GM19238 (cell line): Measurements from ENCODE around the gene GPHN.

Experiments used
- DNase-seq: peaks from one replicate; pipeline ENCODE4 v3.0.0; 2011; ENCODE audit warnings: low spot score; ENCODE audit not compliant: insufficient read length

Gene GPHN

GRCh38 chr14:67137744-67138371 is 629.9 kb downstream of the GPHN start:
- no peak for DNase-seq

- no peak for DNase-seq
These were observed 632.6 kb downstream of the GPHN start for GRCh38 chr14:67140556-67140955.

GRCh38 chr14:67141146-67141900 is 633.4 kb downstream of the GPHN start:
- DNase-seq: no peak

DNA sequence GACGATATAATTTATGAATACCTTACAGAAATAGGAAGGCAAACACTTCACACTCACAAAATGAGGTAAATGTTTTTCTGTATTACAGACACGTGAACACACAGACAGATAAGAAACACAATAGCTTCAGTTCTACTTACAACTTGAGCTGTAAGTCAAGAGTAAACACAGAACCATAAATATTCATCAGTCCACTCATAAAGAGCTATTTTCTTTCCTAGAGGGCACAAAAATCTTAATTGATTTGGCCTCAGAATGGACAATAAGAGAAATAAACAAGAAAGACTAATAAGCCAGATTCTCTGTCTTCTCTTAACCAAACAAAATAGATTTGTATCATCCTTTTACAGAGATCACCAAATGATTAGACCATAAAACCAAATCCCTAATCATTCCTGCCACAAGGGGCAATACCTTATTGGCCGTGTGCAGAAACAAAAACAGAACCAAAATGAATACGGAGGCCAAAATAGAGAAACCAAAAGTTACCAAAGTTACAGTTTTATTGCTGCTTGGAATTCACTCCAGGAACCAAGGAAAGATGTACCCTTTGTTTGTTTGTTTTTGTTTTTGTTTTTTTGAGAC is 643.2 kb downstream of the GPHN start:
- no peak for DNase-seq

- DNase-seq: no peak
These were observed 650.6 kb downstream of the GPHN start for GRCh38 chr14:67158566-67158965.

GRCh38 chr14:67162385-67162784 is 654.4 kb downstream of the GPHN start:
- no peak for DNase-seq

DNA sequence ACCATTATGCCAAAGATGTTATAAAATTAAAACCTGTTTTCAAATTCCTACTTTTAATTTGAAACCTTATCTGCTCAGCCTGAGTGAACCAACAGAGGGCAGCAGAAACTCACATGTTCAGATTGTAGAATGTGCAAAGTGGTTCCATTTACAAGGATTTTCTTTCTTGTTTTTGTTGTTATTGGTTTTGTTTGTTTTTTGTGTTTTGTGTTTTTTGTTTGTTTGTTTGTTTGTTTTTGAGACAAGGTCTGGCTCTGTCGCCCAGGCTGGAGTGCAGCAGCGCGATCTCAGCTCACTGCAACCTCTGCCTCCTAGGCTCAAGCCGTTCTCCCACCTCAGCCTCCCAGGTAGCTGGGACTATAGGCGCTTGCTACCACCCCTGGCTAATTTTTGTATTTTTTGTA is 658.5 kb downstream of the GPHN start:
- DNase-seq: no peak

DNA sequence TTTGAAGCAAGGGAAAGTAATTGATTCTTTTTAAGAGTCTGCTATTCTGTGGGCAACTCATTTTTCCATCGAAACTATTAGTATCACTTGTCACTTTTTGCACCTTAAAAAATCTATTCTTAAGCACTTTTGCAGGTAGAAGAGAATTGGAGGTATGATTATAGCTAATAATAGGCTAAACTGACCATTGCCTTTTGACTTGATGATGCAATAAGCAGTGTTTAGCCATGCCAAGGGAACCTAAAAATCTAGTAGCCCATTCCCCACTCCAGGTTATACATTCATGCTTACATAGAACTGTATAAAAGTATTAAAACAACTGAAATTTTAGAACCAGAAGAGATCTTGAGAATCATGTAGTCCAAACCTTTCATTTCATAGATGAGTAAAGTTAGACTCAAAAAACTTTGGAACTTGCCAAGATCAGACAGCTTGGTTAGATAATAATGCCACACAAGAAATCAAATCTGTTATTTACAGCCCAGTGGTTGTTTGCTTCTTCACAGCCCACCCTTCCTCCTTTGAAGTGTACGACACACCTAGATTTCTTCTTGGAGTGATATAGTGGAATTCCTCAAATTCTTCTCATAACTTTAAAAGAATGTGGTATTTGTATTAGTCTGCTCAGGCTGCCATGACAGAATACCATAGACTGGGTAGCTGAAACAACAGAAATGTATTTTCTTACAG is 659.6 kb downstream of the GPHN start:
- DNase-seq: no peak

GRCh38 chr14:67168110-67168441 is 660.1 kb downstream of the GPHN start:
- no peak for DNase-seq

GRCh38 chr14:67170660-67171059 is 662.7 kb downstream of the GPHN start:
- DNase-seq: no peak

DNA sequence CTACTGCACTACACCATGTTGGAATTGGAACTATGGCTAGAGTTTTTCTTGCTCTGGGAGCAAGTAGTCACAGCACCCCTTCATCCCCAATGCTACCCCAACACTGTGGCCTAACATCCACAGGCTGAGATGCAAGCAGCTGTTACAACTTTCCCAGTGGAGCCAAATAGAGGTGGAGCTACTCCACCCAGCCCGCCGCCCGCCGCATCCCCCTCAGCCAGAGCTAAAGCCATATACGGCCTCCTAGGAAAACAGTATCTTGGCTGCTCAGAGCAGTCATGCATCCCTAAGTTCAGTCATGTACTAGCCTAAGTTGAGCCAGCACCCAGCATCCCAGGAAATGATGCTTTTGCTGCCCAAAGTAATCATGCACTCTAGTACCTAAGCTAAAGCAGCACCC is 664.1 kb downstream of the GPHN start:
- no peak for DNase-seq

- DNase-seq: no peak
These were observed 664.6 kb downstream of the GPHN start for GRCh38 chr14:67172520-67172919.

DNA sequence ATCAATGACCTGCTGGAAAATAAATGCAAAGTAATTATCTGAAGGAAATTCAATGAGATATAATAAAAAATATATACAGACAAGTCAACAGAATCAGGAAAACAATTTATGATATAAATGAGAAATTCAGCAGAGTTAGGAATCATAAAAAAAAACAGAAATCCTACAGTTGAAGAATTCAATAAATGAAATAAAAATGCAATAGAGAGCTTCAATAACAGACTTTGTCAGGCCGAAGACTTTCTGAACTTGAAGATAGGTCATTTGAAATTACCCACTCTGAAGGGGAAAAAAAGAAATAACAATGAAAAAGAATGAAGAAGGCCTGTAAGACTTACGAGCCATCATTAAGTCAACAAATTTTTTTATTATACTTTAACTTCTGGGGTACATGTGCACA is 665.8 kb downstream of the GPHN start:
- no peak for DNase-seq

DNA sequence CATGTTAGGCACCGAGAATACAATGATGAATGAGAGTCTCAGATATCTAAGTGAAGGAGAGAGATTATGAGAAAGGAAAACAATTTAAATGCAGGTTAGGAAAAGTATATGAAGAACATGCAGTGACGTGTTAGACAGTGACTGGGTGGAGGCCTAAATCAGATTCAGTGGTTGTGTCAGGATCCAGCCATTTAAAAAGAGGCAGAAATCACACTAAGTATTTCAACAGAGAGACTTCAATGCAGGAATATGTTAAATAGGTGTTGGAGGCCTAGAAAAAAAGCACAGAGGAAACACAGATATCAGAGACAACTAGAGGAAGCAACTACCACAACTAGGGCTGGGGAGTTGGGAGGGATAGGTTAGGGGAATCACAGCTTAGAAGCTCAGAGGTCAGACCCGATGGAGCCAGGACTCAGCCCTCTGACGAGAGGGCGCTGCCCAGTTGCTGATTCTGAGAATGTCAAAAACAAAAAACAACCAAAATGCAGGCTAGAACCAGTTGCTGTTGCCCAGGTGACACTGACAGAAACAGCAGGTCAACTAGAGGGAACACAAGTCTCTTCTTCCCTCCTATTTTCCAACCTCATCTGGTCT is 678.3 kb downstream of the GPHN start:
- no peak for DNase-seq

DNA sequence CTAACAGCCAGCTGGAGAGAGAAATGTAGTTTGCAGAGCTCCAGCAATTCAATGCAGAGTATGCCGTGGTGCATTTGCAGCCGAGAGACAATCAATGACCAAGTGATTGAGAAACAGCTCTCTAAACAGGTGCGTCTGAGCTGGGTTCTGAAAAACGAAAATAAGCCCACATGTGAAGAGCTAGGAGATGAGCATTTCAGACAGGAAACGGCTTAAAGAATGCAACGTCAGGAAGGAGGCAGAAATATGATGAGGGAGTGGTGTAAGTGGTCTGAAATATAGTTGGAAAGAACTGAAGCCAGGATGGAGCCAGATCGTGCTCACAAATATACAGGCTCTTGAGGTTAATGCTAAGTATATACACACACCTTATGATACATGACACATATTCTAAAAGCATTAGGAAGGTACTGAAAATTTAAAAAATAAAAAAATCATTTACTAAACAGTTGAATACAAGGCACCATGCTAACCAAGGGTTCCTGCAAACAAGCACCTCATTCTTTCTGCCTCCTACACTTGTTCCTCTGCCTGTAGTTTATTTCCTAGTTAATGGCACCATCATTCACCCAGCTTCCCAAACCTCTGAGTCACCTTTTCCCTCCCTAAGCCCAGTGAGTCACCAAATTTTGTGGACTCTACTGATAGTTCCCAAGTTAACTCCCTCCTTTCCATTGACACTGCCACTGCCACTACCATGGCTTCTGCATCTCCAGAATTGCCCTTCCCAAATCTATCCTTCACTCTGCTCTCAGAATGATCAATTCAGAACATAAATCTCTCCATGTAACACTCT is 679.0 kb downstream of the GPHN start:
- DNase-seq: no peak

- no peak for DNase-seq
These were observed 679.9 kb downstream of the GPHN start for GRCh38 chr14:67187826-67188225.

DNA sequence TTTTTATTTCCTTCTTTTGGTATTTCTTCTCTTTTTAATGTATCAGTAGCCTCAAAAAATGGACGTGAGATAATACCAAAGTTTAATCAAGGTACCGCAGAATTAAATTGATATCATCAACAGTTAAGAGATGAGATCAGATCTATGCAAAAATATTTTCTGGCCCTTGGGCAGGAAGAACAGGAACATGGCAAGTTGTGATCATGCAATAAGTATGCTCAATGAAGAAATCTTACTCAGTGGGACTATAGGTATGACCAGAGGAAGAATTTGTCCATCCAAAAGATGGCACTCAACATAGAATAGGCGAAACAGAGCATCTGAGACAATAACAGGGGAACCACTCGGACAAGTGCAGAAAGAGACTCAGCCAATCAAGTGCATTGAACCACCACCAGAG is 680.4 kb downstream of the GPHN start:
- no peak for DNase-seq

DNA sequence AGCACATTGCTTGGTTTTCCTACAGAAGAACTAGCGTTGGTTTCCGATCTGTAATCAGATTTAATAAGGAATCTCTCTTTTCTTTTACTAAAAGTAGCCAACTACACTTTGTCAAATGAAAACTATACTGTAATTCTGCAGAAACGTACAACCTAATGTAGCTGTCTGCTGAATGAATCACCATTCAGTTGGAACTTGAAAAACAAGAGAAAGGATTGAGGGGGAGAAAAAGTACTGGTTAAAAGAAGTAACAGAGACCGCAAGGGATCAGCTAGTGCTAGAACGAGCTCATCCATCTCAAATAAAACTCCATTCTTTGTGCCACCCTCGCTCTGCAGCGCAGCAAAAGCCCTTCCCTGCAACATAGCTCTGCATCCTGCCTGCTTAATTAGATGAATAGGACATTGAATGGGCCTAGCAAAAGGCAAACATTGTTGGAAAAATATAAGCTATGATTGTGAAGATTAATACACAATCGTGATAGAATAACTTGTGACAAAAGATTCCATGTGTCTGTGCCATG is 683.9 kb downstream of the GPHN start:
- no peak for DNase-seq

- no peak for DNase-seq
These were observed 684.4 kb downstream of the GPHN start for GRCh38 chr14:67192366-67192765.

DNA sequence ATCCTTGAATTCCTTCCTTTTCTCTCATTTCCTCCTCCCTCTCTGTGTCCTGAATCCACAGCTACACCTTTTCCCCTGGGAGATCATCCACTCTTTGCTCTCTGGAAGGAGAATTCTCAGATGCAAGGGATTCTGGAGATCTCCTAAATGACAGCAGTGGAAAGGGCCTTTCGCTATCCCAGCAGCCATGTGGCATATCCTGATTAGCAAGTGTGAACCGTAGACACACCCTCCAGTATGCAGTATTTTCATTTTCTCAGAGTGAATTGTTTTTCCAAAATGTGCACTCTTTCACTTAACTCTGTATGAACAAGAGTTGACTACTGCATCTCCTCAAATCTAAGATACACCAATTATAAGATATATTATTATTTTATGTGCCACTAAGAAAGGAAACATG is 687.3 kb downstream of the GPHN start:
- DNase-seq: no peak

GRCh38 chr14:67199016-67199415 is 691.1 kb downstream of the GPHN start:
- no peak for DNase-seq
